ENCODE results near the gene SLK.

- TF ChIP-seq, protein P1, sequence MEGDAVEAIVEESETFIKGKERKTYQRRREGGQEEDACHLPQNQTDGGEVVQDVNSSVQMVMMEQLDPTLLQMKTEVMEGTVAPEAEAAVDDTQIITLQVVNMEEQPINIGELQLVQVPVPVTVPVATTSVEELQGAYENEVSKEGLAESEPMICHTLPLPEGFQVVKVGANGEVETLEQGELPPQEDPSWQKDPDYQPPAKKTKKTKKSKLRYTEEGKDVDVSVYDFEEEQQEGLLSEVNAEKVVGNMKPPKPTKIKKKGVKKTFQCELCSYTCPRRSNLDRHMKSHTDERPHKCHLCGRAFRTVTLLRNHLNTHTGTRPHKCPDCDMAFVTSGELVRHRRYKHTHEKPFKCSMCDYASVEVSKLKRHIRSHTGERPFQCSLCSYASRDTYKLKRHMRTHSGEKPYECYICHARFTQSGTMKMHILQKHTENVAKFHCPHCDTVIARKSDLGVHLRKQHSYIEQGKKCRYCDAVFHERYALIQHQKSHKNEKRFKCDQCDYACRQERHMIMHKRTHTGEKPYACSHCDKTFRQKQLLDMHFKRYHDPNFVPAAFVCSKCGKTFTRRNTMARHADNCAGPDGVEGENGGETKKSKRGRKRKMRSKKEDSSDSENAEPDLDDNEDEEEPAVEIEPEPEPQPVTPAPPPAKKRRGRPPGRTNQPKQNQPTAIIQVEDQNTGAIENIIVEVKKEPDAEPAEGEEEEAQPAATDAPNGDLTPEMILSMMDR (IDR thresholded peaks at IDR 0.05), result no peak
- no peak for TF ChIP-seq POLR2A (IDR thresholded peaks at IDR 0.05)
Observed at GRCh38 chr10:103960103-103960502, 6.8 kb upstream of the SLK start.

All from thyroid gland (tissue), 4 donors.